Spleen (tissue), 11 donors: Measurements from ENCODE around the gene MYL5. TPM values are rescaled to one million over a fixed set of nuclear protein-coding genes. Genes with fewer than 3 reads are reported as not detected.

Experiments used
- DNase-seq: peaks from one replicate; pipeline ENCODE4 v3.0.0-alpha.2; 2020
- H3K27ac ChIP-seq, 8 donors: fragments of 200-600 bp; sonication (generic) in 7 of 8; 1 replicate in 4 of 8; 2 replicates in 4 of 8; pipeline versions ENCODE4 v1.5.0 to v1.8.0; 2016 to 2021; ENCODE audit warnings: inconsistent platforms in 4 of 8, mild to moderate bottlenecking in 4 of 8, moderate library complexity in 1 of 8
- H3K27me3 ChIP-seq, 7 donors: fragments of 200-600 bp; sonication (generic) in 6 of 7; replicated peaks in 1 of 7; 1 replicate in 4 of 7; 2 replicates in 3 of 7; pipeline versions ENCODE4 v1.5.0 to v1.8.0; 2016 to 2021; ENCODE audit warnings: inconsistent platforms in 3 of 7, mild to moderate bottlenecking in 1 of 7
- H3K36me3 ChIP-seq, 6 donors: fragments of 200-600 bp; sonication (generic) in 5 of 6; 1 replicate in 4 of 6; 2 replicates in 2 of 6; pipeline versions ENCODE4 v1.5.0 to v1.8.0; 2016 to 2021; ENCODE audit warnings: inconsistent platforms in 2 of 6
- H3K4me1 ChIP-seq, 6 donors: fragments of 200-600 bp; sonication (generic) in 5 of 6; 1 replicate in 3 of 6; 2 replicates in 3 of 6; pipeline versions ENCODE4 v1.5.0 to v1.8.0; 2016 to 2021; ENCODE audit warnings: inconsistent platforms in 3 of 6
- H3K4me3 ChIP-seq, 8 donors: fragments of 200-600 bp; sonication (generic) in 7 of 8; 1 replicate in 4 of 8; 2 replicates in 4 of 8; pipeline versions ENCODE4 v1.5.0 to v1.8.0; 2016 to 2021; ENCODE audit warnings: inconsistent platforms in 4 of 8, mild to moderate bottlenecking in 4 of 8, moderate library complexity in 2 of 8
- H3K9me3 ChIP-seq, 8 donors: fragments of 200-600 bp; sonication (generic) in 7 of 8; 1 replicate in 4 of 8; 2 replicates in 4 of 8; pipeline versions ENCODE4 v1.5.0 to v1.8.0; 2016 to 2021; ENCODE audit warnings: inconsistent platforms in 4 of 8
- POLR2A ChIP-seq, 3 donors: fragments of 450-650 bp; IDR thresholded peaks; one replicate each; pipeline ENCODE4 v1.5.1; 2017; ENCODE audit warnings: antibody characterized with exemption in 3 of 3, mild to moderate bottlenecking in 1 of 3
- POLR2AphosphoS5 ChIP-seq, 3 donors: sonication (generic); formaldehyde crosslinking; IDR thresholded peaks; one replicate each; pipeline ENCODE4 v1.5.1; 2017; ENCODE audit warnings: antibody characterized with exemption in 3 of 3
- WGBS, 5 donors: extraction: QIAGEN DNeasy Blood & Tissue Kit in 3 of 5; methylation state at CpG; one replicate each; pipeline versions ENCODE4 v1.1.5 to v1.1.7; 2013 to 2018; 5-methylcytosine and 5-hydroxymethylcytosine counted together
- intact Hi-C: fragments of 100-400 bp; cut with DNase I; formaldehyde crosslinking; loops from one replicate; pipeline ENCODE4 v1.15.0; 2023; ENCODE audit warnings: low total_unique reads
- polyA plus RNA-seq, 3 donors: library from polyadenylated mRNA; stranded (reverse); fragments of 200-250 nt; gene quantifications; one replicate each; pipeline ENCODE4 v1.2.1, GENCODE V29; 2013
- total RNA-seq, 7 donors: library from RNA; depleted of rRNA in 3 of 7; stranded (reverse); fragments of >200 nt in 3 of 7; fragmentation: NEBNext Ultra II Directional in 4 of 7; extraction: Animal tissue kit (Norgen Biotek cat#: 25700) in 4 of 7; gene quantifications; one replicate each; pipeline versions ENCODE4 v1.1.0 to v1.2.1, GENCODE V29; 2016 to 2021
- TF ChIP-seq, protein P1 (sequence below), 11 experiments: fragments of 200-600 bp in 7 of 11; fragments of 450-650 bp in 4 of 11; sonication (generic) in 4 of 11; IDR thresholded peaks in 8 of 11; conservative IDR thresholded peaks in 3 of 11; 1 replicate in 7 of 11; 2 replicates in 4 of 11; pipeline versions ENCODE4 v1.4.0 to v1.8.0; 2016 to 2021; ENCODE audit warnings: antibody characterized with exemption in 11 of 11, inconsistent platforms in 4 of 11, mild to moderate bottlenecking in 1 of 11
- donor health status: healthy with polysubstance abuse.
- donor health status: DM: no; HTN: no; CAD: no; lungs with moderate emphysema.
- donor health status: DM: no; HTN: no; CAD: no.
- donor health status: Bipolar disorder and iron deficiency.
- donor health status: healthy.
- donor health status: DM: no; HTN: no; CAD: no.
- donor health status: DM: yes; HTN: yes; CAD: no.

Gene MYL5
- total and polyA plus RNA-seq, 10 donors: 9.2 to 32.6 (median 19.2) TPM

DNA sequence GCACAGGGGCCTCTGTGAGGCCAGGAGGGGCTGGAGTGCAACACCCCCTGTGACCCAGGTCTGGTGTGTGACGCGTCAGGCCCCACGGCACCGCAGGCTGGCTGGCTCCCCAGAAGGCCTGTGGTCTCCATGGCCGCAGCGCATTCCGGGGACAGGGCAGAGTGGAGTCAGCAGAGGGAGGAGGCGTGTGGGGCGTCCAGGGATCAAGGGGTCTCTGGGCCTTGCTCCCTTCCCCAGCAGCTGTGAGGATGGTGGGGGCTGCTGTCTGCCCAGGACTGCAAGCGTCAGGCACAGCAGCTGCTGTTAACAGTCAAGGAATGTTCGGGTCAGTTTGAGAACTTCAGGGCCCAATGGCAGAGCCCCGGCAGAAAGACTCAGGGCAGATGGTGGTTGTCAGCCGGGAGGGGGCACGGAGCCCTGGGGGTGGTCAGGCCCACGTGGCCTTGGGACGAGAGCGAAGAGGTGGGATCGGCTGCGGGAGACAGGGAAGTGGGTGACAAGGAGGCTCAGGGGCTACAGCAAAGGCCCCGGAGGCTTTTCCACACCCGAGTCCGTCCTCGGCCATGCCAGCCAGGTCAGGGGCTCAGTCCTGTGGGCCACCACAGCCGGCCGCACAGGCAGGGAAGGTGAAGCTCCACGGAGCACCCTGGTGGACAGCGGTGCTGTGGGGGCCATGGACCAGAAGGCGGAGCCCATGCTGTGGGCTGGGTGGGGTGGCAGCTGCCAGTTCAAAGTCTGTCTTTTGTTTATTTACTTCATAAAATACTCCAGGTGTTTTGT, 49.6 kb downstream of the MYL5 start:
- H3K27ac ChIP-seq: peak overlapping the region in 2 of 8 donors; percentile 17 to 28
- H3K27me3 ChIP-seq: no peaks in the 10 kb centered on the region
- H3K36me3 ChIP-seq: peaks cover 0 to 56% (median 4%) of the 10 kb centered on the region in 6 donors
- TF ChIP-seq, protein P1, sequence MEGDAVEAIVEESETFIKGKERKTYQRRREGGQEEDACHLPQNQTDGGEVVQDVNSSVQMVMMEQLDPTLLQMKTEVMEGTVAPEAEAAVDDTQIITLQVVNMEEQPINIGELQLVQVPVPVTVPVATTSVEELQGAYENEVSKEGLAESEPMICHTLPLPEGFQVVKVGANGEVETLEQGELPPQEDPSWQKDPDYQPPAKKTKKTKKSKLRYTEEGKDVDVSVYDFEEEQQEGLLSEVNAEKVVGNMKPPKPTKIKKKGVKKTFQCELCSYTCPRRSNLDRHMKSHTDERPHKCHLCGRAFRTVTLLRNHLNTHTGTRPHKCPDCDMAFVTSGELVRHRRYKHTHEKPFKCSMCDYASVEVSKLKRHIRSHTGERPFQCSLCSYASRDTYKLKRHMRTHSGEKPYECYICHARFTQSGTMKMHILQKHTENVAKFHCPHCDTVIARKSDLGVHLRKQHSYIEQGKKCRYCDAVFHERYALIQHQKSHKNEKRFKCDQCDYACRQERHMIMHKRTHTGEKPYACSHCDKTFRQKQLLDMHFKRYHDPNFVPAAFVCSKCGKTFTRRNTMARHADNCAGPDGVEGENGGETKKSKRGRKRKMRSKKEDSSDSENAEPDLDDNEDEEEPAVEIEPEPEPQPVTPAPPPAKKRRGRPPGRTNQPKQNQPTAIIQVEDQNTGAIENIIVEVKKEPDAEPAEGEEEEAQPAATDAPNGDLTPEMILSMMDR (IDR thresholded peaks at IDR 0.05 in 8 of 11, conservative IDR thresholded peaks at IDR 0.05 in 3 of 11): no peak
- TF ChIP-seq POLR2AphosphoS5 (IDR thresholded peaks at IDR 0.05) (peak in 2 of 3 donors; percentile 11 to 58), POLR2A (IDR thresholded peaks at IDR 0.05) (no peak)
- H3K4me1 ChIP-seq: peaks cover 2 to 84% (median 30%) of the 10 kb centered on the region in 6 donors
- WGBS, 5 donors: 87 to 95% (median 92%) methylated on average over 22 to 28 of the region's 28 CpGs
- intact Hi-C loops: no loop called here
- DNase-seq: no peak
- no peak overlapping the region for H3K4me3 ChIP-seq
- no peaks in the 10 kb centered on the region for H3K9me3 ChIP-seq

DNA sequence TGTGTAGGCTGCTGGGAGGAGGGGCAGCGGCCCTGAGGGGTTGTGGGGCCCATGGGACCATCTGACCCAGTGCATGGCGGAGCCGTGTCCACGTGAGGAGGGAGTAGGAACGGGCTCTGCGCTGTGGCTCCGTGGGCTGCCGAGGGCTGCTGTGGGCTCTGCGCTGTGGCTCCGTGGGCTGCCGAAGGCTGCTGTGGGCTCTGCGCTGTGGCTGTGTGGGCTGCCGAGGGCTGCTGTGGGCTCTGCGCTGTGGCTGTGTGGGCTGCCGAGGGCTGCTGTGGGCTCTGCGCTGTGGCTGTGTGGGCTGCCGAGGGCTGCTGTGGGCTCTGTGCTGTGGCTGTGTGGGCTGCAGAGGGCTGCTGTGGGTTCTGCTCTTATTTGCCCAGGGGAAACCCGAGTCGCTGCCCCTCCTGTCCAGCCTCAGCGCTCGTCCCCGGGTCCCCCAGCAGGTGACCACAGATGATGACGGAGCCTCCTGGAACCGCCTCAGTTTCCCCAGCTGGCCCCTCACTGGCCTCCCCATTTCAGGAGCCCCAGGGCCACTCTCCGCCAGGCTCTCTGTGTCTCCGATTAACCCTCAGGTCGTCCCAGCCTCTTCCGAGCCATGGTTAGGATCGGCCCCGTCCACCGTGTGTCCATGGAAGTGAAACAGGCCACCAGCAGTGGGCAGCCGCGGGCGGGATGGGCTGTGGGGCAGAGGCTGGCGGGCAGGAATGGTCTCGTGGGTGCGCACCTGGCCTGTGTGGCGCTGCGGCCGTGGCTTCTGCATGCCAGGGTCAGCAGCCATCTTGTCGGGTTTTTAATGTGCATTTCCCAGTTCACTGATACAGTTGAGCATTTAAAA, 51.3 kb downstream of the MYL5 start:
- DNase-seq: no peak
- H3K4me3 ChIP-seq: no peak overlapping the region
- peak overlapping the region in 4 of 8 donors; percentile 4 to 52 (median 33) for H3K27ac ChIP-seq
- WGBS, 5 donors: 82 to 93% (median 90%) methylated on average over 31 to 41 of the region's 41 CpGs
- H3K27me3 ChIP-seq: no peaks in the 10 kb centered on the region
- H3K36me3 ChIP-seq: peaks cover 0 to 60% (median 8%) of the 10 kb centered on the region in 6 donors
- H3K4me1 ChIP-seq: peaks cover 2 to 69% (median 26%) of the 10 kb centered on the region in 6 donors
- intact Hi-C loops: no loop called here
- no peaks in the 10 kb centered on the region for H3K9me3 ChIP-seq
- TF ChIP-seq, protein P1 (IDR thresholded peaks at IDR 0.05 in 8 of 11, conservative IDR thresholded peaks at IDR 0.05 in 3 of 11): no peak
- peak in 1 of 3 donors; percentile 31 for TF ChIP-seq POLR2AphosphoS5 (IDR thresholded peaks at IDR 0.05)

DNA sequence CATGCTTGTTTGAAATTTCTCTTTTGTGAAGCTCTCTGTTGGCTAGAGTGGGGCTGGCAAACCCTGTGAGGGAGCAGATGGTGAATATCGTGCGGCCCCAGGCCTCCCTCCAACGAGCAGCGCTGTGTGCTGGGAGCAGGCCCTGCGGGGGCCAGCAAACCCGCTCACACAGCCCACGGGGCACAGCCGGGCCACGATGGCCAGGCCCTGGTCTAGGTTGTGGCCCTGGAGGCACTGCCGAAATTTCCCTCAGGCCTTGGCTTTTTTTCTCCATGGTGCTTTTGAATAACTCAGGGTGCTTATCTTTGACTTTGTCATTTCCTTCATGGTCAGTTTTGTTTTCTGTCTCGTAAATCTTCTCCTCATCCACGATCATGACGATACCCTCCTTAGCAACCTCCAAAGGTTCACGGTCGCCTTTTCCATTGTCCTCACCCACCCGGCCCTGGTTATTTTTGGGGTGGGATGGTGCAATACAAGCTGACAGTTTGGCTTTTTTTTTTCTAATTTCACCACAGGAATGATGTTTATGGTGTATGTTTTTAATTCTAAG, 52.0 kb downstream of the MYL5 start:
- no peak for TF ChIP-seq POLR2A (IDR thresholded peaks at IDR 0.05)
- TF ChIP-seq, protein P1 (IDR thresholded peaks at IDR 0.05 in 8 of 11, conservative IDR thresholded peaks at IDR 0.05 in 3 of 11): no peak
- no peak for TF ChIP-seq POLR2AphosphoS5 (IDR thresholded peaks at IDR 0.05)
- Histone ChIP-seq H3K4me1 (peaks cover under 1 to 62% (median 20%) of the 10 kb centered on the region in 6 donors), H3K4me3 (no peak overlapping the region), H3K27ac (peak overlapping the region in 4 of 8 donors; percentile 4 to 52 (median 33)), H3K9me3 (no peaks in the 10 kb centered on the region), H3K27me3 (no peaks in the 10 kb centered on the region), H3K36me3 (peaks cover 0 to 60% (median 15%) of the 10 kb centered on the region in 6 donors)
- DNase-seq: no peak
- 39 to 61% (median 46%) methylated on average over 15 to 16 of the region's 16 CpGs for WGBS, 5 donors
- intact Hi-C loops: no loop called here
